Stomach (tissue), 4 donors: ENCODE results near the gene DOCK2.

Source experiments
- POLR2A ChIP-seq, 4 donors: fragments of 450-650 bp; IDR thresholded peaks; one replicate each; pipeline ENCODE4 v1.6.1; 2016; ENCODE audit warnings: antibody characterized with exemption in 4 of 4, control low read depth in 2 of 4, mild to moderate bottlenecking in 1 of 4, moderate library complexity in 1 of 4
- TF ChIP-seq, protein P1 (sequence below), 7 experiments: fragments of 450-650 bp in 4 of 7; fragments of 200-600 bp in 3 of 7; sonication (generic) in 3 of 7; IDR thresholded peaks; one replicate each; pipeline ENCODE4 v1.5.1; 2016 to 2019; ENCODE audit warnings: antibody characterized with exemption in 7 of 7, control low read depth in 2 of 7, mild to moderate bottlenecking in 1 of 7

DNA sequence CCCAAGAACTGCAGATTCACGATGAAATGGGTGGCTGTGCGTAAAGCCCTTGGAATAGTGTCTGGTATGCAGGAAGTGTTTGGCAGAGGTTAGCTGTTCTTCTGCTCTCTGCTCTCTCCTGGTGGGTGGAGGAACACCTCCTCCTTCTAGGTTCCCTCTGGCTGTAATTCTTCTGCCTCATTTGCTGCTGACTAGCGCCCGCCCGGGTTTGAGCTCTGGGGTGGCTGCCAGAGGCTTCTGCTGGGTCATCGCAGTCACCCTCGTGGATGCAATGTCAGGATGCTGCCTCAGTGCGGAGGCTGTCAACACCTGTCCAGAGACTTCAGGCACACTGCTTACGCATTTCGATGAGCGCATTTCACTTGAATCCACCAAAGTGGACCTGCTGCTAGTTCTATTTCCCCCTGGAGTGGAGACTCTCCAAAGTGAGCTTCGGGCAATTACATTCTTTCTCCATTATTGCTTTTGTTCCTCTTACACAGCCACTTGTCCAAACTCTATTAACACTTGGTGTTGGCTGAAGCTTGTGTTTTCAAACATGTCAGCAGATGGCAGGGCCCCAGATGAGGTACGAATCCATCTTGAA, 11.7 kb downstream of the DOCK2 start:
- TF ChIP-seq, protein P1, sequence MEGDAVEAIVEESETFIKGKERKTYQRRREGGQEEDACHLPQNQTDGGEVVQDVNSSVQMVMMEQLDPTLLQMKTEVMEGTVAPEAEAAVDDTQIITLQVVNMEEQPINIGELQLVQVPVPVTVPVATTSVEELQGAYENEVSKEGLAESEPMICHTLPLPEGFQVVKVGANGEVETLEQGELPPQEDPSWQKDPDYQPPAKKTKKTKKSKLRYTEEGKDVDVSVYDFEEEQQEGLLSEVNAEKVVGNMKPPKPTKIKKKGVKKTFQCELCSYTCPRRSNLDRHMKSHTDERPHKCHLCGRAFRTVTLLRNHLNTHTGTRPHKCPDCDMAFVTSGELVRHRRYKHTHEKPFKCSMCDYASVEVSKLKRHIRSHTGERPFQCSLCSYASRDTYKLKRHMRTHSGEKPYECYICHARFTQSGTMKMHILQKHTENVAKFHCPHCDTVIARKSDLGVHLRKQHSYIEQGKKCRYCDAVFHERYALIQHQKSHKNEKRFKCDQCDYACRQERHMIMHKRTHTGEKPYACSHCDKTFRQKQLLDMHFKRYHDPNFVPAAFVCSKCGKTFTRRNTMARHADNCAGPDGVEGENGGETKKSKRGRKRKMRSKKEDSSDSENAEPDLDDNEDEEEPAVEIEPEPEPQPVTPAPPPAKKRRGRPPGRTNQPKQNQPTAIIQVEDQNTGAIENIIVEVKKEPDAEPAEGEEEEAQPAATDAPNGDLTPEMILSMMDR (IDR thresholded peaks at IDR 0.05), result no peak
- no peak for TF ChIP-seq POLR2A (IDR thresholded peaks at IDR 0.05)
